HG03175 (cell line): ENCODE results near the gene ACOT11.

ENCODE experiments used
- ATAC-seq: cut with Tn5 transposase; IDR thresholded peaks from one replicate; pipeline ENCODE4 v1.9.1; 2021; ENCODE audit warnings: mild to moderate bottlenecking, moderate library complexity; ENCODE audit not compliant: unreplicated experiment

ACOT11 gene

DNA sequence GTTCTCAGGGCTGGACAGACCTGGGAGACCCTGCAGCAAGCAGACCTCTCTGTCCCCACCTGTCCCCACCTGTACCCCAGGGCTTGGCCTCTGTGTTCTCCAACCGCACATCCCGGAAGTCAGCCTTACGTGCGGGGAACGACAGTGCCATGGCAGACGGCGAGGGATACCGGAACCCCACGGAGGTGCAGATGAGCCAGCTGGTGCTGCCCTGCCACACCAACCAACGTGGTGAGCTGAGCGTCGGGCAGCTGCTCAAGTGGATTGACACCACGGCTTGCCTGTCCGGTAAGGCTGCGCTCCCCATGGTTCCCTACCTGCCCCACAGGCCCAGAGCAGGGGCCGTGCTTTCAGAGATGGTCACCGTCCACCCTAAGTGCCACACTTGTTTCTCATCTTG, 36.5 kb downstream of the ACOT11 start:
- ATAC-seq: no peak

GRCh38 chr1:54585181-54586066, 37.4 kb downstream of the ACOT11 start:
- ATAC-seq: no peak

DNA sequence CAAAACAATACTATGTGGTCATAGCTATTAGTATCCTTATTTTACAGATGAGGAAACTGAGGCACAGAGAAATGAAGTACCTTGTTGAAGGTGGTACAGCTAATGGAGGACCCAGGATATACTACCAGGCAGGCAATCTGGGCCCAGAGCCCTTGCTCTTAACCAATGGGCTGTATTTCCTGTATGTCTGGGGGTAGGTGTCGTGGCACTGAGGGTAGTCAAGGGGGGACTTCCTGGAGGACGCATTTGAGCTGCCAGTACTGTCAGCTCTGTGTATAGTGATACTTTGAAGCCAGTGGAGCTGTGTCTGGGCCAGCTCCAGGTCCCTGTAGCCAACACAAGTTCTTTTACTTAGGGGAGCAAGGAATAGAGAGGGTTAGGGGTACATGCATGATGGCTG, 40.3 kb downstream of the ACOT11 start:
- ATAC-seq: no peak

GRCh38 chr1:54591127-54591756, 43.2 kb downstream of the ACOT11 start:
- no peak for ATAC-seq

DNA sequence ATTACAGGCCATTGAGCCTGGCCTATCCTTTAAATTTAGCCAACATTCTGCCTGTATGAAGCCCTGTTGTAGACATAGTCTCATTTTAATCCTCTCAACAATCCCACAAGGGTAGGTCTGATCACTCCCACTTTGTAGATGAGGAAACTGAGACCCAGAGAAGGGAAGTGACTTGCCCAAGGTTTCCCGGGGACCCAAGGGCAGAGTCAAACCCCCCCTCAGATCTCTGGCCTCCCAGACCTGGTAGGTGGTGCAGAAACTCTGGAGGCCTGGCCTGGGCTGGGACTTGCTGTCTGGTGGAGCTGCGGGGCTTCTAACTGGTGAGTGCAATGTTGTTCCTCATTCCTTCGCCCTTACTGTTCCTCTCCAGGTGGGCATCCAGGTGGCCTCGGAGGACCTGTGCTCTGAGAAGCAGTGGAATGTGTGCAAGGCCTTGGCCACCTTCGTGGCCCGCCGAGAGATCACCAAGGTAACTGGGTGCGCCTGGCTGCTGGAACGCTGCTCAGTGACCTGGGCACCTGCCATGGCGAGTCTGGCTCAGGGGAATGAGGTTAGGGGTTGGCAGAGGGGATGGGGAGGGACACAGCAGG, 45.6 kb downstream of the ACOT11 start:
- no peak for ATAC-seq

DNA sequence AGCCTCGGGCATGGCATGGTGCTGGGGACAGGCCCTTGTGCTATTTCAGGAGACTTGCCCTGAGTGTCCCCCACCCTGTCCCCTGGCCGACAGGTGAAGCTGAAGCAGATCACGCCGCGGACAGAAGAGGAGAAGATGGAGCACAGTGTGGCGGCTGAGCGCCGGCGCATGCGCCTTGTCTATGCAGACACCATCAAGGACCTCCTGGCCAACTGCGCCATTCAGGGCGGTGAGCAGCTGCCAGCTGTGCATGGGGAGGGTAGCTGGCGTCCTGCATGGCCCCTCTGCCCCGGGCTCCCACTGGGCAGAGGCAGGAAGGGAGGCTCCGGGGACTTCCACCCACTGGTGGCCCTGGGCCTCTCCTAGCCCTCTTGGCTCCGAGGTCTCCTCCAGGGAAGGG, 46.4 kb downstream of the ACOT11 start:
- no peak for ATAC-seq

GRCh38 chr1:54595956-54596498, 48.0 kb downstream of the ACOT11 start:
- ATAC-seq: no peak

DNA sequence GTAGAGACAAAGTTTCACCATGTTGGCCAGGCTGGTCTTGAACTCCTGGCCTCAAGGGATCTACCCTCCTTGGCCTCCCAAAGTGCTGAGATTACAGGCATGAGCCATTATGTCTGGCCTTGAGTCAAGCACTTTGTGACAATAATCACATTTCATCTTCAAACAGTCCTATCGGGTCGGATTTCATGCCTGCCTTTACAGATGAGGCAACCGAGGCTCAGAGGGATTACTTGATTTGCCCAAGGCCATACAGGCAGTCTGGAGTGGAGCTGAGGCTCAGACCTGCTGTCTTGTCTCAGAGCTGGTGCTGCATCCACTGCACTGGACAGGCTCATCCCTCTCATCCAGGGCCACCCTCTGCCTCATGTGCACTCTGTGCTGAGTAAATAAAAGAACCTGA, 48.7 kb downstream of the ACOT11 start:
- ATAC-seq: no peak

- ATAC-seq: no peak
Observed at GRCh38 chr1:54597455-54598030, 49.5 kb downstream of the ACOT11 start.

DNA sequence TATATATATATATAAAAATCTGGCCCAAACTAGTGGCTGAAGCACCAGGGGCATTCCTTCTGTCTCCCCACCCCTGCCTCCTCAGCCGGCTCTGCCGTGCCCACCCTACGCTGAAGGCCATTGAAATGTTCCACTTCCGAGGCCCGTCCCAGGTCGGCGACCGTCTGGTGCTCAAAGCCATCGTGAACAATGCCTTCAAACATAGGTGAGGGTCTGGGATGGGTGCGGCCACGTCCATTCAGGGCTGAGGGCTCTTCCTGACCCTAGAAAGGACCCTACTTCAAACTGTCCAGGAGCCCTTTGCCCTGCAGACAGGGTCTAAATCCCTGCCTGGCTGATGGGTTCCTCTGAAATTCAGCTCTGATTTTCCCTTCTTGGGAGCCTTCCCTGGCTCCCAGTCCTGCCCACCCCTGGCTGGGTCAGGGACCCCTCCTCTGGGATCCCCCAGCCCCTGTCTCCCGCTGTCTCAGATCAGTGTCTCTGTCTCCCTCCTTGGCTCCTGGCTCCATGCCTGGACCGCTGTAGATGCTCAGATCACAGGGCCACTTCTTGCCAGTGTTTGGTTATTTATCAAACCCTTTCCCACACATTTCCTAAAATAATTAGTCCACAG, 51.3 kb downstream of the ACOT11 start:
- no peak for ATAC-seq

GRCh38 chr1:54600947-54601721, 53.1 kb downstream of the ACOT11 start:
- no peak for ATAC-seq

GRCh38 chr1:54601730-54602129, 53.7 kb downstream of the ACOT11 start:
- ATAC-seq: no peak

DNA sequence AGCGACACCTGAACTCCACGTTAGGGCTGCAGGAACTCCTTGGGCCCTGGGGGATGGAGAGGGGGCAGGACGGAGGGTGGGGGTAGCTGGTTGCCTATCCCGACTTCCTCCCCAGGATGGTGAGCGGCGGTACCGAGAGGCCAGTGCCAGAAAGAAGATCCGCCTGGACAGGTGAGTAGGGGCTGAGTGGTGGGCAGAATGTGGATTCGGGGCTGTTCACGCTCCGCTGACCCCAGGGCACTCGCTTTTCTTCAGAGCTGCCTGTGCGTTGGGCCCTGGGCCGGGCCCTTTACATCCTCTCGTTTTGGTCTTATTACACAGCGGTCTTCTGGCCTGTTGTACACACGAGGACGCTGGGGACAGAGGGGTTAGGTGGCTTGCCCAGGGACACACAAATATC, 54.5 kb downstream of the ACOT11 start:
- ATAC-seq: no peak

DNA sequence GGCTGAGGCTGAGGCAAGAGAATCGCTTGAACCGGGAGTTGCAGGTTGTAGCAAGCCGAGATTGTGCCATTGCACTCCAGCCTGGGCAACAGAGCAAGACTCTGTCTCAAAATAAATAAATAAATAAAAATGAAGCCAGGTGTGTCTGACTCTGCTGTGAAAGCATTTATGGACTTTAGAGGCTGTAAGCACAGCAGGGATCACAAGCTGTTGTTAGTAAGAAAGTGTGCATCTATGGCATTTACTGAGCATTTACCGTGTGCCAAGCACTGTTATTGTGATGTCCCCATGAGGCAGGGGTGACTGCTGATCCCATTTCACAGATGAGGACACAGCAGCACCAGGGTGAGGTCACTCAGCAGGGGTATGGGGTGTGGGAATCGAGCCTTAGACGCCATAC, 55.2 kb downstream of the ACOT11 start:
- ATAC-seq: no peak

DNA sequence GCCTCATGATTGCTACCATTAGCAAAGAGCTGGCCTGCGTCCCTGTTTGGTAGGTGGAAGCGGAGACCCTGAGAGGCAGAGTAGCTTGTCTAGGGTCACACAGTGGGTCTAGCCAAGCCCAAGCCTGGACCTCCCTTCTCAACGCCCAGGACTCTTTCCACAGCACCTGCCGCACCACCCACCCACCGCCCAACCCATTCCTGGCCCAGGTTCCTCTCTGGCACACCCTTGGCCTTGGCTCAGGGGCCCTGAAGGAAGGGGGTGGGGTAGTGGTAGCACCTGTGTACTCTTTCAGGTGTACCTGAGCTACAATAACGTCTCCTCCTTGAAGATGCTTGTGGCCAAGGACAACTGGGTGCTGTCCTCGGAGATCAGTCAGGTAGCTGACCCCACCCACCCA, 56.0 kb downstream of the ACOT11 start:
- ATAC-seq: no peak

- no peak for ATAC-seq
Observed at GRCh38 chr1:54604572-54605370, 56.7 kb downstream of the ACOT11 start.

DNA sequence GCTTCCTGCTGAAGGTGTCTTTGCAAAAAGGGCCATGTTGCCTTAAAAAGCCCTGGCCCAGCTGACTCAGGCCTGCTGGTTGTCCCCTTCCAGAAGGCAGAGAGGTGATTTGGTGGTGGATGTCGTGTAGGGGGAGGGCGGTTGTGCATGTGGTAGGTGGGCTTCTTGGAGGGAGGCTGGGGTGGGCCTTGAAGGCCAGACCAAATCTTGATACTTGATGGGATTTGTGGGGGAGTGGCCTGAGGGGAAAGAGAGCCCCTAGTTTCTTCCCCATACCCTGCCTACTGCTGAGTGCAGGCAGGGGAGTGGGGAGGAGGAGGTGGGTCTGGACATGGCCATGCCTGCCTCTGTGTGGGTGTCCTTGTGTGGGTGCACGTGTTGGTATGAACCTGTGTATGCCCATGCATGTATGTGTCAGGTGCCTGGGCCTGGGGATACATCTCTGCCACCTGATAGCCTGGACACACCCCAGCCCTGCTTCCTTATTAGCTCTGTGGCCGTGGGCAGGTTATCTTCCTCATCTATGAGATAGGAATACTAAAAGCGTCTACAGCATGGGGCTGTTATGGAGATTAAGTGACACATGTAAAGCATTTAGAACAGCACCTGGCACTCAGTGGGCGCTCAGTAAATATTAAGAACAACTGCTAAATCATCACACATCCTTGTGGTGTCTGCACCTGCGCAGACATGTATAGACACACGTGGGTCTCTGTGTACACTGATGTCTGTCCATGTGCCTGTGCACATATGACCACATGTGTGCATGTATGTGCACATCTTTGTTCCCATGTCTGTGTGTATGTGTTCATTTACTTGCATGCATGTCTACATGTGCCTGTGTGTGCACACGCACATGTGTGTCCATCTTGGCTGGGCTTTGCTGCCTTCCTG, 58.3 kb downstream of the ACOT11 start:
- no peak for ATAC-seq

DNA sequence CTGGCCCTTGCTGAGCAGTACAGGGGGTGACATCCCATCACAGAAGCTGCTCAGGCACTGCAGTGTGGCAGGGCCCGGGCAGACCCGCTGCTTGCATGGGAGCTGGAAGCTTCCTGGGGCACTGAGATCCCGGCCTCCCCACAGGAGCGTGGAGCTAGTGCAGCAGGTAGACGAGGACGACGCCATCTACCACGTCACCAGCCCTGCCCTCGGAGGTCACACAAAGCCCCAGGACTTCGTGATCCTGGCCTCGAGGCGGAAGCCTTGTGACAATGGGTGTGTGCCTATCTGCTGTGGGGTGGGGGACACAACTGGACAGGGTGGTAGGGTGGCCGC, 58.9 kb downstream of the ACOT11 start:
- ATAC-seq: no peak
